Measurements from ENCODE around the gene GJA3. TPM values are rescaled to one million over a fixed set of nuclear protein-coding genes. Genes with fewer than 3 reads are reported as not detected.

The GJA3 gene
- total RNA-seq, 3 donors from 2014 or later (not counting 1 experiment from before 2014, with no cell fraction given) = 0.18 TPM; not detected in 2

DNA sequence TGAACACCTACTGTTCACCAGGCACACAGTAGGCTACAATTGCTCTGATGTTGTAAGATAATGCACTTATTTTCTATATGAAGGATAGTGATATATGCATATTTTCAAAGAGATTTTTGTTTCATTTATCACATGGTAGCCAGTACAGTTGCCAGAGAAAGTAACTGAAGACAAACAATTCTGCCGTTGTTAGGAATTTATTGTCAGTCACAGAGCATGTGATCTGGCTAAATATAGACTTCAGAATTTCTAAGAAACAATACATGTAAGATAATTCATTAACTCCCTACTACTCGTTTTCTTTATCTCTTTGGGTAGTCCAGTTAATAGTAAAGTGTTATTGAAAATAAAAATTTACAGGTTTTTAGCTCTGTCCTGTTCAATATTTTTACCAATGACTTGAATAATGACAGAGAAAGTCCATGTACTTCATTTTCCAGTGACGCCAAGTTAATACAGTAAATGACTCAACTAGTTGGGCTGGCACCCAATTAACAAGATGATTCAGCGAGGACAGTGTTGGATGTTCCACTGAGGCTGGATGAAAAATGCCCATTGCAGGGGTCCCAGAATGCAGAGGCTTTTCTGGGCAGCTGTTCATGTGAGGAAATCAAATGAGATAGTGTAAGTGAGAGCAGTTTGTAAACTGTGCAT, 35.6 kb downstream of the GJA3 start:
- Mint-ChIP-seq H3K27me3 (ENCODE audit: low read depth in 2 of 2) (peaks cover 12 to 16% of the 10 kb centered on the region in 2 donors), H3K4me3 (peak overlapping the region; percentile 17), H3K27ac (no peak overlapping the region), H3K4me1 (peaks cover 9 to 17% of the 10 kb centered on the region in 2 donors), H3K36me3 (no peaks in the 10 kb centered on the region), H3K9me3 (no peaks in the 10 kb centered on the region)
- DNase-seq = no peak
- no peak overlapping the region for H3K4me3 ChIP-seq (ENCODE audit: low read length)
- 94% methylated on average over 2 of the region's 4 CpGs for WGBS (ENCODE audit: insufficient coverage)
- no peak overlapping the region for H3K27ac ChIP-seq (ENCODE audit: low read length)
- H3K9me3 ChIP-seq (ENCODE audit: control insufficient read depth, insufficient read depth, low read length) = no peaks in the 10 kb centered on the region
- ATAC-seq = no peak
- H3K36me3 ChIP-seq (ENCODE audit: control insufficient read depth, insufficient read depth, low read length) = no peaks in the 10 kb centered on the region
- TF ChIP-seq, protein P1, sequence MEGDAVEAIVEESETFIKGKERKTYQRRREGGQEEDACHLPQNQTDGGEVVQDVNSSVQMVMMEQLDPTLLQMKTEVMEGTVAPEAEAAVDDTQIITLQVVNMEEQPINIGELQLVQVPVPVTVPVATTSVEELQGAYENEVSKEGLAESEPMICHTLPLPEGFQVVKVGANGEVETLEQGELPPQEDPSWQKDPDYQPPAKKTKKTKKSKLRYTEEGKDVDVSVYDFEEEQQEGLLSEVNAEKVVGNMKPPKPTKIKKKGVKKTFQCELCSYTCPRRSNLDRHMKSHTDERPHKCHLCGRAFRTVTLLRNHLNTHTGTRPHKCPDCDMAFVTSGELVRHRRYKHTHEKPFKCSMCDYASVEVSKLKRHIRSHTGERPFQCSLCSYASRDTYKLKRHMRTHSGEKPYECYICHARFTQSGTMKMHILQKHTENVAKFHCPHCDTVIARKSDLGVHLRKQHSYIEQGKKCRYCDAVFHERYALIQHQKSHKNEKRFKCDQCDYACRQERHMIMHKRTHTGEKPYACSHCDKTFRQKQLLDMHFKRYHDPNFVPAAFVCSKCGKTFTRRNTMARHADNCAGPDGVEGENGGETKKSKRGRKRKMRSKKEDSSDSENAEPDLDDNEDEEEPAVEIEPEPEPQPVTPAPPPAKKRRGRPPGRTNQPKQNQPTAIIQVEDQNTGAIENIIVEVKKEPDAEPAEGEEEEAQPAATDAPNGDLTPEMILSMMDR (IDR thresholded peaks at IDR 0.05) = no peak
- intact Hi-C loops (cut with micrococcal nuclease) = no loop called here
- H3K4me1 ChIP-seq (ENCODE audit: control insufficient read depth, insufficient read depth, low read length) = peaks cover 27% of the 10 kb centered on the region
- H3K27me3 ChIP-seq (ENCODE audit: control insufficient read depth, insufficient read depth, low read length) = peaks cover 18% of the 10 kb centered on the region

DNA sequence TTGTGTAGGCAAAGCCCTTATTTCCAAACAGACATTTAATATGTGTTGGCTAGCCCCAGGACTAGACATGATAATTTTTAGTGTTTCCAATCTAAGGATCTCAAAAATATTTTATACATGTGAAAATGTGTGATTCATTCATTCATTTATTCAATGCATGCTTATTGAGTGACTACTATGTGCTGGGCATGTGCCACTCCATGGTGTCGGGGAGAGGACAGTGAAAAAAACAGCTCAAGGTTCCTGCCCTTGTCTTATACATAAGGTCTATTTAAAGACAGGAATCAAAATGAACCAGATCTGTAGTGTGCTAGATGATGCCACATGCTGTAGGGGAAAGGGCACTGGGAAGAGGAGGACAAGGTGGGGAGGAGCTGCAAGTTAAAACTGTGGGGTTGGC, 36.5 kb downstream of the GJA3 start:
- no peaks in the 10 kb centered on the region for H3K36me3 ChIP-seq (ENCODE audit: control insufficient read depth, insufficient read depth, low read length)
- TF ChIP-seq, protein P1 (IDR thresholded peaks at IDR 0.05) = no peak
- H3K27me3 ChIP-seq (ENCODE audit: control insufficient read depth, insufficient read depth, low read length) = peaks cover 13% of the 10 kb centered on the region
- no peak for DNase-seq
- WGBS (ENCODE audit: insufficient coverage) = 92% methylated on average over 1 of the region's 1 CpG
- Mint-ChIP-seq H3K9me3 (no peaks in the 10 kb centered on the region), H3K27me3 (ENCODE audit: low read depth in 2 of 2) (peaks cover 13 to 23% of the 10 kb centered on the region in 2 donors), H3K36me3 (no peaks in the 10 kb centered on the region), H3K4me3 (no peak overlapping the region), H3K4me1 (peaks cover 18 to 27% of the 10 kb centered on the region in 2 donors), H3K27ac (no peak overlapping the region)
- ATAC-seq = no peak
- no peak overlapping the region for H3K27ac ChIP-seq (ENCODE audit: low read length)
- no peaks in the 10 kb centered on the region for H3K9me3 ChIP-seq (ENCODE audit: control insufficient read depth, insufficient read depth, low read length)
- H3K4me3 ChIP-seq (ENCODE audit: low read length) = no peak overlapping the region
- intact Hi-C loops (cut with micrococcal nuclease) = no loop called here
- peaks cover 36% of the 10 kb centered on the region for H3K4me1 ChIP-seq (ENCODE audit: control insufficient read depth, insufficient read depth, low read length)

DNA sequence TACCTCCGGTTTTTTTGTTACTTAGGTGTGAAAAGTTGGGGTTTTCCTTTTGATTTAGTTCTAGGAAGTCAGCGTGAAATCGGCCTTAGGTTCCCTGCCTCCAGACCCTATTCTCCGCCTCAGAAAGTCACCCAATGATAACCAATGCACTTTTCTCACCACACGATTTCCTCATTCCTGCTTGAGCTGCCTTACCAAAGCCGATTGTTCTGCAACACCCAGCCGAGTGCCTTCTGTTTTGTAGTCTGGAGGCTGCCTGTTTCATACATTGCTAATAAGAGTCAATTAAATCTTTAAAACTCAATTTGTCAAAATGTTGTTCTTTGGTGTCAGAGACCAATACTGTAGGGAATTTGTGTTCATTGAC, 39.7 kb downstream of the GJA3 start:
- H3K27me3 ChIP-seq (ENCODE audit: control insufficient read depth, insufficient read depth, low read length) = peaks cover 2% of the 10 kb centered on the region
- Mint-ChIP-seq H3K4me3 (peak overlapping the region; percentile 86), H3K9me3 (no peaks in the 10 kb centered on the region), H3K27me3 (ENCODE audit: low read depth in 2 of 2) (peaks cover 13 to 23% of the 10 kb centered on the region in 2 donors), H3K27ac (peak overlapping the region; percentile 80 to 88), H3K36me3 (no peaks in the 10 kb centered on the region), H3K4me1 (peaks cover 23 to 25% of the 10 kb centered on the region in 2 donors)
- H3K27ac ChIP-seq (ENCODE audit: low read length) = peak overlapping the region; percentile 40
- TF ChIP-seq, protein P1 (IDR thresholded peaks at IDR 0.05) = no peak
- H3K36me3 ChIP-seq (ENCODE audit: control insufficient read depth, insufficient read depth, low read length) = no peaks in the 10 kb centered on the region
- DNase-seq (peak in 1 of 2 donors; percentile 18), ATAC-seq (no peak)
- intact Hi-C loops (cut with micrococcal nuclease) = no loop called here
- peak overlapping the region; percentile 40 for H3K4me3 ChIP-seq (ENCODE audit: low read length)
- H3K9me3 ChIP-seq (ENCODE audit: control insufficient read depth, insufficient read depth, low read length) = no peaks in the 10 kb centered on the region
- H3K4me1 ChIP-seq (ENCODE audit: control insufficient read depth, insufficient read depth, low read length) = peaks cover 27% of the 10 kb centered on the region
- 54% methylated on average over 7 of the region's 7 CpGs for WGBS (ENCODE audit: insufficient coverage)

DNA sequence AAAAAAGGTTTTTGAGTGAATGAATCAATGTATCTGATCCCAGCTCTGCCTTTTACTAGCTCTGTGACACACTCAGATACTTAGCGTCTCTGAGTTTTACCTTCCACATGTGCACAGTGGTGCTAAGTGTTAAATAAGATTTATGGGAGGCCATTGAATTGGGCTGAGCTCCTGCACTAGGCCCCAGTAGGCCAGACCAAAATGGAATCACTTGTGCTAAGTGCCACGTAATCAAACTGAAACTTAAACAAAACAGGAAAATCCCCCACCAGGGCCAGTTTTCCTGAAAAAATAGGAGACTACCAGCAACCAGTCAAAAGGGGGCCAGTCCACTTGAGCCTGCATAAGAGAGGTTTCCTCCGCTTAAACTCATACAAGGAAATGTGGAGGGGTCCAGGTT, 40.9 kb downstream of the GJA3 start:
- intact Hi-C loops (cut with micrococcal nuclease) = no loop called here
- H3K27me3 ChIP-seq (ENCODE audit: control insufficient read depth, insufficient read depth, low read length) = peaks cover 2% of the 10 kb centered on the region
- 86% methylated on average over 3 of the region's 3 CpGs for WGBS (ENCODE audit: insufficient coverage)
- Mint-ChIP-seq H3K9me3 (no peaks in the 10 kb centered on the region), H3K27me3 (ENCODE audit: low read depth in 2 of 2) (peaks cover 11 to 23% of the 10 kb centered on the region in 2 donors), H3K27ac (peak overlapping the region; percentile 80 to 88), H3K4me3 (peak overlapping the region; percentile 86), H3K4me1 (peaks cover 23 to 25% of the 10 kb centered on the region in 2 donors), H3K36me3 (no peaks in the 10 kb centered on the region)
- no peaks in the 10 kb centered on the region for H3K36me3 ChIP-seq (ENCODE audit: control insufficient read depth, insufficient read depth, low read length)
- H3K9me3 ChIP-seq (ENCODE audit: control insufficient read depth, insufficient read depth, low read length) = no peaks in the 10 kb centered on the region
- H3K27ac ChIP-seq (ENCODE audit: low read length) = peak overlapping the region; percentile 40
- peak in 1 of 2 donors; percentile 12 for DNase-seq
- H3K4me3 ChIP-seq (ENCODE audit: low read length) = peak overlapping the region; percentile 40
- no peak for ATAC-seq
- TF ChIP-seq, protein P1 (IDR thresholded peaks at IDR 0.05) = no peak
- H3K4me1 ChIP-seq (ENCODE audit: control insufficient read depth, insufficient read depth, low read length) = peaks cover 27% of the 10 kb centered on the region

Data from natural killer cell (primary cell).